HepG2 (cell line): ENCODE results near the gene MPP1.

ENCODE experiments used
- ATF2 ChIP-seq: sonication (generic); formaldehyde crosslinking; IDR thresholded peaks from 2 replicates; pipeline ENCODE4 v1.4.0; 2020; ENCODE audit warnings: missing genetic modification reagents
- BRCA1 ChIP-seq: sonication (generic); formaldehyde crosslinking; IDR thresholded peaks from 2 replicates; pipeline ENCODE4 v1.4.0; 2020; ENCODE audit warnings: missing genetic modification reagents
- DNMT1 ChIP-seq: sonication (generic); formaldehyde crosslinking; IDR thresholded peaks from 2 replicates; pipeline ENCODE4 v1.5.1; 2020; ENCODE audit warnings: mild to moderate bottlenecking, missing genetic modification reagents
- HCFC1 ChIP-seq: fragments of 150-350 bp; IDR thresholded peaks from 2 replicates; pipeline ENCODE4 v1.6.1; 2014; ENCODE audit warnings: low read depth, low read length
- KAT2B ChIP-seq: fragments of 150-350 bp; IDR thresholded peaks from 2 replicates; pipeline ENCODE4 v1.6.1; 2014; ENCODE audit warnings: low read depth, low read length, borderline replicate concordance
- PCBP2 ChIP-seq: fragments of 200-400 bp; formaldehyde crosslinking; optimal IDR thresholded peaks from 2 replicates; pipeline ENCODE3; 2018; ENCODE audit warnings: low read length, low read depth; ENCODE audit not compliant: poor library complexity, severe bottlenecking
- POLR2A ChIP-seq, 2 experiments: IDR thresholded peaks; 2 replicates each; pipeline ENCODE4 v1.6.1; 2011; ENCODE audit warnings: low read depth in 2 of 2, low read length in 2 of 2, mild to moderate bottlenecking in 1 of 2, moderate library complexity in 1 of 2; ENCODE audit not compliant: insufficient read depth in 1 of 2
- RBFOX2 ChIP-seq: fragments of 200-400 bp; formaldehyde crosslinking; IDR thresholded peaks from 2 replicates; pipeline ENCODE4 v1.6.1; 2017; ENCODE audit warnings: low read depth, mild to moderate bottlenecking, low read length
- SRSF9 ChIP-seq: fragments of 200-400 bp; formaldehyde crosslinking; IDR thresholded peaks from 2 replicates; pipeline ENCODE4 v1.6.1; 2018; ENCODE audit warnings: borderline replicate concordance, mild to moderate bottlenecking, low read depth, low read length; ENCODE audit not compliant: insufficient read depth, poor library complexity, severe bottlenecking
- STAT5B ChIP-seq: sonication (generic); formaldehyde crosslinking; IDR thresholded peaks from 2 replicates; pipeline ENCODE4 v1.4.0; 2020; ENCODE audit warnings: missing genetic modification reagents
- TAF15 ChIP-seq: fragments of 200-400 bp; formaldehyde crosslinking; IDR thresholded peaks from one replicate; pipeline ENCODE4 v1.6.1; 2018; ENCODE audit warnings: mild to moderate bottlenecking, low read depth, low read length; ENCODE audit not compliant: poor library complexity, severe bottlenecking
- TCF7 ChIP-seq: sonication (generic); IDR thresholded peaks from 2 replicates; pipeline ENCODE4 v1.6.1; 2016; ENCODE audit warnings: antibody characterized with exemption, low read depth
- TRIM22 ChIP-seq: fragments of 450-650 bp; IDR thresholded peaks from 2 replicates; pipeline ENCODE4 v1.6.1; 2017
- YY1 ChIP-seq: IDR thresholded peaks from 2 replicates; pipeline ENCODE4 v1.6.1; 2011; ENCODE audit warnings: low read length, low read depth, moderate library complexity, mild to moderate bottlenecking; ENCODE audit not compliant: insufficient read depth, insufficient replicate concordance

- no peak for TF ChIP-seq POLR2A (IDR thresholded peaks at IDR 0.05; ENCODE audit: insufficient read depth in 1 of 2, low read depth in 2 of 2, low read length in 2 of 2)
- no peak for TF ChIP-seq RBFOX2
- TF ChIP-seq TRIM22 = no peak
- no peak for TF ChIP-seq SRSF9
- no peak for TF ChIP-seq PCBP2
- TF ChIP-seq STAT5B (CRISPR knock-in tag) = no peak
- TF ChIP-seq HCFC1 = no peak
- TF ChIP-seq DNMT1 = no peak
- no peak for TF ChIP-seq TCF7
- TF ChIP-seq BRCA1 = no peak
- TF ChIP-seq YY1 = no peak
- no peak for TF ChIP-seq ATF2
- TF ChIP-seq KAT2B = no peak
- TF ChIP-seq TAF15 = no peak
Measured at GRCh38 chrX:154821523-154821922, 16.2 kb upstream of the MPP1 start.
